Heart left ventricle (tissue), 16 donors: ENCODE measurements around the gene CDX2. TPM values are rescaled to one million over a fixed set of nuclear protein-coding genes. Genes with fewer than 3 reads are reported as not detected.

ENCODE experiments used
- ATAC-seq, 4 donors: fragments of 200-7000 bp; cut with Tn5 transposase; one replicate each; pipeline ENCODE4 v1.9.1; 2020 to 2022; ENCODE audit warnings: moderate library complexity in 4 of 4, mild to moderate bottlenecking in 3 of 4, moderate number of reproducible peaks in 1 of 4
- DNase-seq, 5 donors: peaks; one replicate each; pipeline ENCODE4 v3.0.0-alpha.2; 2020
- H3K27ac ChIP-seq, 12 donors: fragments of 200-600 bp; sonication (generic) in 4 of 12; one replicate each; pipeline versions ENCODE4 v1.5.0 to v1.8.0; 2016 to 2022; ENCODE audit warnings: mild to moderate bottlenecking in 2 of 12
- H3K27me3 ChIP-seq, 9 donors: fragments of 200-600 bp; sonication (generic) in 2 of 9; one replicate each; pipeline versions ENCODE4 v1.5.1 to v1.8.0; 2016 to 2022; ENCODE audit warnings: mild to moderate bottlenecking in 3 of 9
- H3K36me3 ChIP-seq, 9 donors: fragments of 200-600 bp; sonication (generic) in 2 of 9; one replicate each; pipeline versions ENCODE4 v1.5.0 to v1.8.0; 2018 to 2022; ENCODE audit warnings: mild to moderate bottlenecking in 2 of 9
- H3K4me1 ChIP-seq, 12 donors: fragments of 200-600 bp; sonication (generic) in 4 of 12; one replicate each; pipeline versions ENCODE4 v1.5.0 to v1.8.0; 2016 to 2022; ENCODE audit warnings: mild to moderate bottlenecking in 3 of 12
- H3K4me3 ChIP-seq, 12 donors: fragments of 200-600 bp; sonication (generic) in 4 of 12; one replicate each; pipeline versions ENCODE4 v1.5.0 to v1.8.0; 2017 to 2022; ENCODE audit warnings: mild to moderate bottlenecking in 9 of 12, moderate library complexity in 4 of 12
- H3K9me3 ChIP-seq, 12 donors: fragments of 200-600 bp; sonication (generic) in 4 of 12; one replicate each; pipeline versions ENCODE4 v1.5.0 to v1.8.0; 2016 to 2022; ENCODE audit warnings: mild to moderate bottlenecking in 1 of 12
- CTCF ChIP-seq, 12 donors: fragments of 200-600 bp; sonication (generic) in 4 of 12; IDR thresholded peaks; one replicate each; pipeline versions ENCODE4 v1.5.0 to v1.8.0; 2018 to 2022; ENCODE audit warnings: antibody characterized with exemption in 12 of 12, mild to moderate bottlenecking in 5 of 12
- POLR2A ChIP-seq, 2 donors: fragments of 450-650 bp; IDR thresholded peaks; one replicate each; pipeline ENCODE4 v1.6.1; 2017; ENCODE audit warnings: antibody characterized with exemption in 2 of 2, mild to moderate bottlenecking in 2 of 2, moderate library complexity in 2 of 2
- WGBS, 4 donors: extraction: QIAGEN DNeasy Blood & Tissue Kit in 2 of 4; methylation state at CpG; one replicate each; pipeline versions ENCODE4 v1.1.5 to v1.1.7; 2013 to 2018; 5-methylcytosine and 5-hydroxymethylcytosine counted together
- intact Hi-C, 10 donors: fragments of 100-400 bp; cut with DNase I; formaldehyde crosslinking; loops; one replicate each; pipeline versions ENCODE4 v1.11.1 to v1.14.2; 2022
- polyA plus RNA-seq, 2 donors: library from polyadenylated mRNA; stranded (reverse); fragments of 200-250 nt; gene quantifications; one replicate each; pipeline ENCODE4 v1.2.3, GENCODE V29; 2013
- total RNA-seq, 9 donors: library from RNA; depleted of rRNA in 2 of 9; stranded (reverse); fragments of >200 nt in 2 of 9; fragmentation: NEBNext Ultra II Directional in 3 of 9; extraction: Animal tissue kit (Norgen Biotek cat#: 25700) in 3 of 9; gene quantifications; one replicate each; pipeline versions ENCODE4 v1.1.0 to v1.2.4, GENCODE V29; 2016 to 2023
- donor health status: ischemic (EF 13 %, LVEDD 7.1; RV severe dilation, severe dysfunction).
- donor health status: healthy with polysubstance abuse.
- donor health status: DM: no; HTN: yes; CAD: no.
- donor health status: DM: no; HTN: no; CAD: no.
- donor health status: ischemic (EF 25% LVEDD 6.9; RV normal size, moderate dysfunction).
- donor health status: ischemic (EF 25% LVEDD 5.7; RV mildly dilated, moderate dysfunction).
- donor health status: healthy.
- donor health status: DM: yes; HTN: yes; CAD: no.
- donor health status: ischemic (EF 35%, LVEDD 5.7; RV mildly dilated, moderate dysfunction).
- donor health status: nonischemic (EF 11% LVEDD 7.7; RV severe dilation, severe dysfunction).
- donor health status: DM: yes; HTN: yes; CAD: no.
- donor health status: PGD.
- donor health status: ischemic (EF 29% LVEDD 5.4; RV normal size, mild dysfunction).
- donor health status: nonischemic (EF 23%, LVEDD 6.1; RV moderate dilation, normal function).

The CDX2 gene
- total and polyA plus RNA-seq, 11 donors = not detected

GRCh38 chr13:27962128-27962841 lies 6.8 kb downstream of the CDX2 start:
- no peak for TF ChIP-seq CTCF (IDR thresholded peaks at IDR 0.05)
- TF ChIP-seq POLR2A (IDR thresholded peaks at IDR 0.05) = no peak
- WGBS, 4 donors = 49 to 62% (median 61%) methylated on average over 3 to 6 of the region's 6 CpGs
- no peak overlapping the region for H3K27ac ChIP-seq
- peaks cover 57 to 100% (median 94%) of the 10 kb centered on the region in 9 donors for H3K27me3 ChIP-seq
- H3K4me3 ChIP-seq = no peak overlapping the region
- intact Hi-C loops = no loop called here
- no peak for DNase-seq
- ATAC-seq = no peak
- peaks cover 0 to 31% (median 12%) of the 10 kb centered on the region in 12 donors for H3K4me1 ChIP-seq
- H3K36me3 ChIP-seq = no peaks in the 10 kb centered on the region
- H3K9me3 ChIP-seq = no peaks in the 10 kb centered on the region

GRCh38 chr13:27961227-27962085 lies 7.7 kb downstream of the CDX2 start:
- DNase-seq (no peak), ATAC-seq (no peak)
- H3K36me3 ChIP-seq = no peaks in the 10 kb centered on the region
- TF ChIP-seq CTCF (IDR thresholded peaks at IDR 0.05) = no peak
- no peak for TF ChIP-seq POLR2A (IDR thresholded peaks at IDR 0.05)
- H3K9me3 ChIP-seq = no peaks in the 10 kb centered on the region
- H3K4me1 ChIP-seq = peaks cover 0 to 25% (median 12%) of the 10 kb centered on the region in 12 donors
- H3K27me3 ChIP-seq = peaks cover 58 to 100% (median 94%) of the 10 kb centered on the region in 9 donors
- intact Hi-C loops = no loop called here
- 11 to 13% (median 12%) methylated on average over 20 to 25 of the region's 25 CpGs for whole genome bisulfite sequencing, 4 donors
- no peak overlapping the region for H3K27ac ChIP-seq
- peak overlapping the region in 10 of 12 donors; percentile 12 to 44 (median 34) for H3K4me3 ChIP-seq

- no peaks in the 10 kb centered on the region for H3K9me3 ChIP-seq
- DNase-seq (no peak), ATAC-seq (peak in 3 of 4 donors; percentile 49 to 74 (median 56))
- peak overlapping the region in 11 of 12 donors; percentile 8 to 44 (median 33) for H3K4me3 ChIP-seq
- no peaks in the 10 kb centered on the region for H3K36me3 ChIP-seq
- intact Hi-C loops = no loop called here
- no peak overlapping the region for H3K27ac ChIP-seq
- peaks cover 0 to 18% (median 12%) of the 10 kb centered on the region in 12 donors for H3K4me1 ChIP-seq
- peaks cover 58 to 100% (median 94%) of the 10 kb centered on the region in 9 donors for H3K27me3 ChIP-seq
- TF ChIP-seq POLR2A (IDR thresholded peaks at IDR 0.05) (no peak), CTCF (IDR thresholded peaks at IDR 0.05) (peak in 9 of 12 donors; percentile 10 to 48 (median 43))
- 1 to 2% (median 1%) methylated on average over 46 to 73 of the region's 73 CpGs for WGBS, 4 donors
These were observed 8.5 kb downstream of the CDX2 start for GRCh38 chr13:27960362-27961226.
